Activated CD8-positive, alpha-beta T cell treated with anti-CD3 and anti-CD28 coated beads for 36 hours (primary cell): ENCODE results near the gene HAUS1. TPM values are rescaled to one million over a fixed set of nuclear protein-coding genes. Genes with fewer than 3 reads are reported as not detected.

ENCODE experiments used
- ATAC-seq: fragments of 200-7000 bp; cut with Tn5 transposase; one replicate; pipeline ENCODE4 v1.10.0; 2021; ENCODE audit warnings: mild to moderate bottlenecking, moderate library complexity
- CTCF ChIA-PET: fragments of 350-600 bp; sonication (Branson Sonifier 250); formaldehyde crosslinking; loops from one replicate; lab custom pipeline; 2021; ENCODE audit warnings: antibody characterized with exemption; lab: Charles Lee
- POLR2A ChIA-PET: fragments of 350-600 bp; sonication (Branson Sonifier 250); formaldehyde crosslinking; loops from one replicate; lab custom pipeline; 2021; ENCODE audit warnings: antibody characterized with exemption; lab: Charles Lee
- DNase-seq: peaks from one replicate; pipeline ENCODE4 v3.0.0-alpha.2; 2020
- H3K27ac Mint-ChIP-seq: one replicate; pipeline ENCODE4 v1.8.0; 2021; ENCODE audit warnings: mild to moderate bottlenecking, mixed read lengths
- H3K27me3 Mint-ChIP-seq: one replicate; pipeline ENCODE4 v1.8.0; 2021; ENCODE audit warnings: mixed read lengths
- H3K36me3 Mint-ChIP-seq: one replicate; pipeline ENCODE4 v1.8.0; 2021; ENCODE audit warnings: low read depth, mixed read lengths
- H3K4me1 Mint-ChIP-seq: one replicate; pipeline ENCODE4 v1.8.0; 2021; ENCODE audit warnings: low read depth, mixed read lengths
- H3K4me3 Mint-ChIP-seq: one replicate; pipeline ENCODE4 v1.8.0; 2021; ENCODE audit warnings: mild to moderate bottlenecking, moderate library complexity, mixed read lengths
- H3K9me3 Mint-ChIP-seq: one replicate; pipeline ENCODE4 v1.8.0; 2021; ENCODE audit warnings: mixed read lengths
- intact Hi-C: fragments of 100-400 bp; cut with micrococcal nuclease; formaldehyde crosslinking; loops from one replicate; pipeline ENCODE4 v1.10.0; 2022
- total RNA-seq, 2 experiments: library from RNA; stranded (reverse); gene quantifications; one replicate each; pipeline ENCODE4 v1.2.3, GENCODE V29; 2021
- TF ChIP-seq, protein P1 (sequence below): fragments of 200-600 bp; IDR thresholded peaks from one replicate; pipeline ENCODE4 v1.8.0; 2022; ENCODE audit warnings: antibody characterized with exemption, mild to moderate bottlenecking

Gene HAUS1
- total RNA-seq, 2 experiments from 2014 or later = 57.9 to 61.0 TPM

DNA sequence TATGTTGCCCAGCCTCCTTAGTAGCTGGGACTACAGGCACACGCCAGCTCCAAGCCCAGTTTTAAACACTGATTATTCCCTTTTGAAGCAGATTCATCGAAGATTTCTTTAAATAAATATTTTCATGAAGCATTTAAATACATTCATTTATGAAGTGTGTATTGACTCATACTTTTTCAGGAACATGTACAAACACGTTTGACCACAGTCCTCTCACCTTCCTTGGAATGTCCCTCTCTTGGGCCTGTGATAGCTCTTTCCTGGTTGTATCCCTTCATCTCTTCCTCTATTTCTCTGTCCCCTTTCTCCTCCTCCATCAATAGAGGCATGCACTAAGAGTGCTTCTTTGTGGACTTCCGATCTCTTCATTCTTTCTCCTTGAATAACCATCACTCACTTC, 34.7 kb upstream of the HAUS1 start:
- peak overlapping the region; percentile 79 for H3K4me3 Mint-ChIP-seq
- TF ChIP-seq, protein P1, sequence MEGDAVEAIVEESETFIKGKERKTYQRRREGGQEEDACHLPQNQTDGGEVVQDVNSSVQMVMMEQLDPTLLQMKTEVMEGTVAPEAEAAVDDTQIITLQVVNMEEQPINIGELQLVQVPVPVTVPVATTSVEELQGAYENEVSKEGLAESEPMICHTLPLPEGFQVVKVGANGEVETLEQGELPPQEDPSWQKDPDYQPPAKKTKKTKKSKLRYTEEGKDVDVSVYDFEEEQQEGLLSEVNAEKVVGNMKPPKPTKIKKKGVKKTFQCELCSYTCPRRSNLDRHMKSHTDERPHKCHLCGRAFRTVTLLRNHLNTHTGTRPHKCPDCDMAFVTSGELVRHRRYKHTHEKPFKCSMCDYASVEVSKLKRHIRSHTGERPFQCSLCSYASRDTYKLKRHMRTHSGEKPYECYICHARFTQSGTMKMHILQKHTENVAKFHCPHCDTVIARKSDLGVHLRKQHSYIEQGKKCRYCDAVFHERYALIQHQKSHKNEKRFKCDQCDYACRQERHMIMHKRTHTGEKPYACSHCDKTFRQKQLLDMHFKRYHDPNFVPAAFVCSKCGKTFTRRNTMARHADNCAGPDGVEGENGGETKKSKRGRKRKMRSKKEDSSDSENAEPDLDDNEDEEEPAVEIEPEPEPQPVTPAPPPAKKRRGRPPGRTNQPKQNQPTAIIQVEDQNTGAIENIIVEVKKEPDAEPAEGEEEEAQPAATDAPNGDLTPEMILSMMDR = no peak
- peaks cover 9% of the 10 kb centered on the region for H3K36me3 Mint-ChIP-seq
- ChIA-PET POLR2A (interaction anchor here (0.7 to 1.8 kb wide), 3 partner anchors 9 to 16 kb away, joined by 3 to 5 read pairs (median 4); no protein-coding TSS in a partner anchor), CTCF (interaction anchor here (0.9 to 1.5 kb wide), 2 partner anchors 94 to 96 kb away, joined by 3 to 5 read pairs; no protein-coding TSS in a partner anchor)
- H3K9me3 Mint-ChIP-seq = peaks cover 1% of the 10 kb centered on the region
- peaks cover 42% of the 10 kb centered on the region for H3K4me1 Mint-ChIP-seq
- peak overlapping the region; percentile 10 for H3K27ac Mint-ChIP-seq
- intact Hi-C loops = no loop called here
- ATAC-seq (no peak), DNase-seq (no peak)
- H3K27me3 Mint-ChIP-seq = no peaks in the 10 kb centered on the region

DNA sequence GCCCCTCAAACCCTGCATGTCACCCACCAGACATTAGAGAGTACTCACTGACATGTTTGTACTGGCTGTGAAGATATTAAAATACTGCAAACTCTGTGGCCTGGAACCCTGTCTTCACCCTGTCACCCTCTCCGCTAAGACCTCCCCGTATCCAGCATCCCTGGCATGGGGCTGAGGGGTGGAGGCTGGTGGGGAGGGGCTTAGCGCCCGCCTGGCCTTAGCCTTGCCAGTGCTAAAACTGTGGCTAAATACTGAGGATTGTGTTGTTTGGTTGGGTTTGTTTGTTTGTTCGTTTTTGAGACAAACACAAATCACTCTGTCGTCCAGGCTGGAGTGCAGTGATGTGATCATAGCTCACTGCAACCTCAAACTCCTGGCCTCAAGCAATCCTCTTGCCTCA, 34.0 kb upstream of the HAUS1 start:
- Mint-ChIP-seq H3K36me3 (peaks cover 9% of the 10 kb centered on the region), H3K9me3 (peaks cover 1% of the 10 kb centered on the region), H3K27me3 (no peaks in the 10 kb centered on the region), H3K27ac (no peak overlapping the region), H3K4me1 (peaks cover 41% of the 10 kb centered on the region), H3K4me3 (peak overlapping the region; percentile 79)
- POLR2A ChIA-PET = interaction anchor here (0.7 to 1.8 kb wide), 6 partner anchors 9 to 25 kb away, joined by 3 to 5 read pairs (median 4); no protein-coding TSS in a partner anchor
- ATAC-seq (no peak), DNase-seq (no peak)
- intact Hi-C loops = loop anchor here (5.0 to 10.0 kb wide), 4 partner anchors 135 to 405 kb away; no protein-coding TSS in a partner anchor
- TF ChIP-seq, protein P1 = no peak
- CTCF ChIA-PET = interaction anchor here (1.7 to 1.8 kb wide), 2 partner anchors 57 to 96 kb away, joined by 5 read pairs; no protein-coding TSS in a partner anchor

DNA sequence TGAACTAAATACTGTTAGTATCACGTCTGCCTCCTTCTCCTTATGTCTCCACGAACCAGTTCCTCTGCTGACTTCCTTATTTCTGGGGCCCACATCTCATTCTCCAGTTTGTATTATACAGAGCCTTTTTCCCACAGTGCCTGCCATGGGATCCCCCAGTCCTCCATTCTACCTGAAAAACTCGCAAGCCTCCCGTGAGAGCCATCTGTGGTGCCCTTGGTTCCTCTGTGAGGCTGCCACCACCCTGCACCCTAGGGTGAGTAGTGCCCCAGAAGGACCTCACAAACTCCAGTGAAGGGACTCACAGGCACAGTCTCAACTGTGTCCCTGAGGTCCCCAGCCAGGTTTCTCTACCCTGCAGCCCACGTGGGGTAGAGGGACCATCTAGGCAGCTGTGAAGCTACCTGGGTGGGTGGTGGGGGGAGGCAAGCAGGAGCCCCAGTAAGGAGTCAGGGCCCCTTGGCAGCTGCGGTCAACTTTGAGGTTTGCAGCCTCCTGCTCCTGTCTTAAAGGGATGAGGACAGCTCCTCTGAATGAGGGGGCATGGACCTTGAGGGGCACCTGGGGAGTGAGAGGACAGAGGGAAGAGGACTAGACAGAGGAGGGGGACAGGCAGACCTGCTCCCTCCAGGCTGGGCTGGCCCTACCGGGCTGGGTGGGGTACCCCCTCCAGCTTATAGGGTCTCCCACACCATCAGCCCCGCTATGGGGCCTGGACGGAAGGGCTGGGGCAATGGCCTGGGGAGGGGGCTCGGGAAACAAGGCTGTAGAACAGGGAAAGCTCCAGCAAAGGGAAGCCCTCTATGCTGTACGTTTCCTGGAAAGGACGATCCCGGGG, 33.2 kb upstream of the HAUS1 start:
- TF ChIP-seq, protein P1 = no peak
- DNase-seq (peak; percentile 53), ATAC-seq (peak; percentile 14)
- H3K36me3 Mint-ChIP-seq = peaks cover 9% of the 10 kb centered on the region
- POLR2A ChIA-PET = interaction anchor here (0.6 to 1.5 kb wide), 6 partner anchors 10 to 73 kb away, joined by 3 to 6 read pairs (median 4); no protein-coding TSS in a partner anchor
- peak overlapping the region; percentile 79 for H3K4me3 Mint-ChIP-seq
- H3K27me3 Mint-ChIP-seq = no peaks in the 10 kb centered on the region
- peaks cover 41% of the 10 kb centered on the region for H3K4me1 Mint-ChIP-seq
- CTCF ChIA-PET = interaction anchor here (0.7 to 3.8 kb wide), 15 partner anchors 9 to 451 kb away, joined by 3 to 51 read pairs (median 4); no protein-coding TSS in a partner anchor
- H3K27ac Mint-ChIP-seq = peak overlapping the region; percentile 71
- H3K9me3 Mint-ChIP-seq = peaks cover 1% of the 10 kb centered on the region
- intact Hi-C loops = loop anchor here (5.0 to 10.0 kb wide), 4 partner anchors 136 to 406 kb away; no protein-coding TSS in a partner anchor

DNA sequence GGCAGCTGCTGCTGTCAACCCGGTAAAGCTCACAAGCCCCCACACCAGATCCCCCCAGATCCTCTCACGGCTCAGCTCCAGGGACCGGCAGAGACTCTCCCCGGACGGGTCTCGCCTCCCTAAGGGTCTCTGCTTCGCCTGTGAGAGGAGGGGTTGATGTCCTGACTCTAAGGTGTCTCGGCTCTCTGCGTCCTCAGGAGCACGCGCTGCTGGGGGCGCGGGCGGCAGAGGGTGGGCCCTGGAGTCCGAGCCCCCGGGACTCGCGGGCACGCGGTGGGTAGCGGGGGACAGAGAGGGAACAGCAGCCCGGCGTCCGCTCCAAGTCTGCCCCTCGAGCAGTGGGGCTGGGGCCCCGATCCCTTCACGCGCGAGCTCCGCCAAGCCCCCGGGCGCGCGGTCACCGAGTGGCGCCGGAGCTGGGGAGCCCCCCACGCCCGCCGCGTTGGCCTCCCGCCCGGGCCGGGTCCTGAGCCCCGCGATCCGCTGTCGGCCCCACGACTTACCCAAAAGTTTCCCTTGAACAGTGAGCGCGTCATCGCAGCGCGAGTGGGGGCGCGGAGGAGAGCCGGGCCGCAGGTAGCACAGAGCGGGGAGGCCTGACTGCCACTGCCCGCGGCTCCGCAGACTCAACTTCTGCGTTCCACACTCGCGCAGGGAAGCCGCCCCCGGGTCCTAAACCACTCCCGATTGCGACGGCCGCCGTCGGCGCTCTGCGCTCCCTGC, 32.4 kb upstream of the HAUS1 start, which contains the start of gene PSTPIP2:
Gene PSTPIP2 (minus strand): TSS at position 608 of the 723 bp plus-strand sequence. CDS start 72 bp downstream, at position 536.
- TF ChIP-seq, protein P1 = no peak
- peak; percentile 78 for DNase-seq
- Mint-ChIP-seq H3K9me3 (peaks cover 1% of the 10 kb centered on the region), H3K36me3 (peaks cover 9% of the 10 kb centered on the region), H3K4me1 (peaks cover 41% of the 10 kb centered on the region), H3K27me3 (no peaks in the 10 kb centered on the region), H3K4me3 (peak within 1 kb of the TSS; percentile 79), H3K27ac (peak within 1 kb of the TSS; percentile 79)
- ATAC-seq = peak; percentile 69
- intact Hi-C loops = loop anchor here (2.0 to 10.0 kb wide), 5 partner anchors 97 to 407 kb away; no protein-coding TSS in a partner anchor
- ChIA-PET POLR2A (interaction anchor here (0.6 to 1.5 kb wide), 10 partner anchors 10 to 102 kb away, joined by 3 to 6 read pairs (median 4); a partner anchor contains a TSS), CTCF (interaction anchor here (0.7 to 3.8 kb wide), 21 partner anchors 10 to 452 kb away, joined by 3 to 51 read pairs (median 4); no protein-coding TSS in a partner anchor)
